Breast epithelium (tissue), 3 donors: ENCODE measurements around the gene FBL.

Experiments used
- POLR2A ChIP-seq: fragments of 450-650 bp; IDR thresholded peaks from one replicate; pipeline ENCODE4 v1.6.1; 2016; ENCODE audit warnings: antibody characterized with exemption, mild to moderate bottlenecking, moderate library complexity
- POLR2AphosphoS5 ChIP-seq, 3 donors: sonication (generic); formaldehyde crosslinking; IDR thresholded peaks; one replicate each; pipeline ENCODE4 v1.6.1; 2017; ENCODE audit warnings: antibody characterized with exemption in 3 of 3
- TF ChIP-seq, protein P1 (sequence below), 3 donors: fragments of 450-650 bp; IDR thresholded peaks; one replicate each; pipeline ENCODE4 v1.5.1; 2016 to 2017; ENCODE audit warnings: antibody characterized with exemption in 3 of 3, mild to moderate bottlenecking in 3 of 3, moderate library complexity in 3 of 3

DNA sequence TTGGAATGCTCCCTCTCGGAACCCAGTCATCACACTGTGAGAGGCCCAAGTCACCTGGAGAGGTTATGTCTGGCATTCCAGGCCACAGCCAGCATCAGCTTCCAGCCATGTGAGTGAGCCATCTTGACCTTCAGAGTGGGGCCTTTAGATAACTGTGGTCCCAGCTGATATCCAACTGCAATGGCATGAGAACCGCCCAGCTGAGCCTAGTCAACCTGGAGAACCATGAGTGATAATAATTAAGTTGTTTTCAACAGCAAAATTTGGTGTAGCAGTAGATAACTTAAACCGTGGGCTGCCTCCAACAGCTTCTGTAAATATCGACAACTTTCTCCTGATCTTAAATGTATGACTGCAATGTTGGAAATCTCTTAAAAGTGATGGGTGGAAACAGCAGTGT, 36.8 kb downstream of the FBL start:
- TF ChIP-seq, protein P1, sequence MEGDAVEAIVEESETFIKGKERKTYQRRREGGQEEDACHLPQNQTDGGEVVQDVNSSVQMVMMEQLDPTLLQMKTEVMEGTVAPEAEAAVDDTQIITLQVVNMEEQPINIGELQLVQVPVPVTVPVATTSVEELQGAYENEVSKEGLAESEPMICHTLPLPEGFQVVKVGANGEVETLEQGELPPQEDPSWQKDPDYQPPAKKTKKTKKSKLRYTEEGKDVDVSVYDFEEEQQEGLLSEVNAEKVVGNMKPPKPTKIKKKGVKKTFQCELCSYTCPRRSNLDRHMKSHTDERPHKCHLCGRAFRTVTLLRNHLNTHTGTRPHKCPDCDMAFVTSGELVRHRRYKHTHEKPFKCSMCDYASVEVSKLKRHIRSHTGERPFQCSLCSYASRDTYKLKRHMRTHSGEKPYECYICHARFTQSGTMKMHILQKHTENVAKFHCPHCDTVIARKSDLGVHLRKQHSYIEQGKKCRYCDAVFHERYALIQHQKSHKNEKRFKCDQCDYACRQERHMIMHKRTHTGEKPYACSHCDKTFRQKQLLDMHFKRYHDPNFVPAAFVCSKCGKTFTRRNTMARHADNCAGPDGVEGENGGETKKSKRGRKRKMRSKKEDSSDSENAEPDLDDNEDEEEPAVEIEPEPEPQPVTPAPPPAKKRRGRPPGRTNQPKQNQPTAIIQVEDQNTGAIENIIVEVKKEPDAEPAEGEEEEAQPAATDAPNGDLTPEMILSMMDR (IDR thresholded peaks at IDR 0.05) = no peak
- TF ChIP-seq POLR2A = no peak
- TF ChIP-seq POLR2AphosphoS5 (IDR thresholded peaks at IDR 0.05) = no peak
